GM23338 (cell line): ENCODE measurements around the gene ESRRB. TPM values are rescaled to one million over a fixed set of nuclear protein-coding genes. Genes with fewer than 3 reads are reported as not detected.

Source experiments
- ATAC-seq: fragments of 200-7000 bp; cut with Tn5 transposase; 3 replicates; pipeline ENCODE4 v1.9.1; 2020
- DNase-seq: peaks from one replicate; pipeline ENCODE4 v3.0.0-alpha.2; 2015; ENCODE audit warnings: low spot score
- H2AFZ ChIP-seq: fragments of 200-600 bp; sonication (generic); 2 replicates; pipeline ENCODE4 v1.8.0; 2016; ENCODE audit warnings: antibody characterized with exemption, mild to moderate bottlenecking, moderate library complexity
- H3F3A ChIP-seq: fragments of 200-600 bp; sonication (generic); replicated peaks from 2 replicates; pipeline ENCODE4 v1.8.0; 2017; ENCODE audit warnings: antibody characterized with exemption, mixed run types, low read depth
- H3K27ac ChIP-seq: fragments of 200-600 bp; sonication (generic); 2 replicates; pipeline ENCODE4 v1.6.1; 2016; ENCODE audit warnings: low read depth
- H3K27me3 ChIP-seq: fragments of 200-600 bp; sonication (generic); 2 replicates; pipeline ENCODE4 v1.8.0; 2016; ENCODE audit warnings: mild to moderate bottlenecking, mixed run types, moderate library complexity; ENCODE audit not compliant: insufficient read depth
- H3K36me3 ChIP-seq: fragments of 200-600 bp; sonication (generic); 2 replicates; pipeline ENCODE4 v1.8.0; 2016; ENCODE audit warnings: mild to moderate bottlenecking; ENCODE audit not compliant: insufficient read depth
- H3K4me1 ChIP-seq: fragments of 200-600 bp; sonication (generic); 2 replicates; pipeline ENCODE4 v1.8.0; 2016; ENCODE audit warnings: mild to moderate bottlenecking, moderate library complexity; ENCODE audit not compliant: insufficient read depth
- H3K4me2 ChIP-seq: fragments of 200-600 bp; sonication (generic); 2 replicates; pipeline ENCODE4 v1.7.1; 2017; ENCODE audit warnings: mixed run types
- H3K4me3 ChIP-seq: fragments of 200-600 bp; sonication (generic); 2 replicates; pipeline ENCODE4 v1.6.1; 2016; ENCODE audit warnings: mixed run types
- H3K79me2 ChIP-seq: fragments of 200-600 bp; sonication (generic); replicated peaks from 2 replicates; pipeline ENCODE4 v1.8.0; 2017; ENCODE audit warnings: mild to moderate bottlenecking; ENCODE audit not compliant: insufficient read depth
- H3K9me2 ChIP-seq: fragments of 200-600 bp; sonication (generic); 2 replicates; pipeline ENCODE4 v1.8.0; 2017; ENCODE audit not compliant: insufficient read depth
- H4K20me1 ChIP-seq: fragments of 200-600 bp; sonication (generic); replicated peaks from 2 replicates; pipeline ENCODE4 v1.8.0; 2017; ENCODE audit warnings: mild to moderate bottlenecking; ENCODE audit not compliant: insufficient read depth
- H3K27ac Mint-ChIP-seq: 2 replicates; pipeline ENCODE4 v1.8.0; 2020; ENCODE audit warnings: inconsistent platforms, mild to moderate bottlenecking, moderate library complexity, mixed read lengths
- H3K27me3 Mint-ChIP-seq: 3 replicates; pipeline ENCODE4 v1.8.0; 2022; ENCODE audit warnings: low read depth, mild to moderate bottlenecking, moderate library complexity, mixed read lengths, inconsistent platforms; ENCODE audit not compliant: insufficient read depth, poor library complexity
- H3K36me3 Mint-ChIP-seq: 3 replicates; pipeline ENCODE4 v1.8.0; 2021; ENCODE audit warnings: low read depth, mild to moderate bottlenecking, inconsistent platforms, moderate library complexity, mixed read lengths
- H3K4me1 Mint-ChIP-seq: 3 replicates; pipeline ENCODE4 v1.8.0; 2020; ENCODE audit warnings: mild to moderate bottlenecking, inconsistent platforms, mixed read lengths
- H3K4me3 Mint-ChIP-seq: 3 replicates; pipeline ENCODE4 v1.8.0; 2021; ENCODE audit warnings: moderate library complexity, mild to moderate bottlenecking, inconsistent platforms, mixed read lengths
- H3K9me3 Mint-ChIP-seq: 3 replicates; pipeline ENCODE4 v1.8.0; 2020; ENCODE audit warnings: moderate library complexity, mild to moderate bottlenecking, inconsistent platforms, mixed read lengths
- CREB1 ChIP-seq: fragments of 250-450 bp; sonication (Bioruptor Pico); IDR thresholded peaks from 2 replicates; pipeline ENCODE4 v1.5.0; 2020; ENCODE audit warnings: low read depth, mild to moderate bottlenecking, moderate library complexity
- EZH2 ChIP-seq: fragments of 200-600 bp; sonication (generic); IDR thresholded peaks from one replicate; pipeline ENCODE4 v1.8.0; 2017; ENCODE audit warnings: antibody characterized with exemption, mild to moderate bottlenecking, low read depth; ENCODE audit not compliant: unreplicated experiment
- EZH2phosphoT487 ChIP-seq: fragments of 200-600 bp; sonication (generic); IDR thresholded peaks from one replicate; pipeline ENCODE4 v1.8.1; 2018; ENCODE audit warnings: antibody characterized with exemption; ENCODE audit not compliant: unreplicated experiment
- JUNB ChIP-seq: IDR thresholded peaks from one replicate; pipeline ENCODE4 v1.6.1; 2016; ENCODE audit warnings: antibody characterized with exemption; ENCODE audit not compliant: unreplicated experiment
- NANOG ChIP-seq: IDR thresholded peaks from 2 replicates; pipeline ENCODE4 v1.6.1; 2016; ENCODE audit warnings: antibody characterized with exemption, borderline replicate concordance
- POLR2AphosphoS5 ChIP-seq: IDR thresholded peaks from 2 replicates; pipeline ENCODE4 v1.6.1; 2016; ENCODE audit warnings: antibody characterized with exemption, low read depth
- STAT1 ChIP-seq: IDR thresholded peaks from one replicate; pipeline ENCODE4 v1.6.1; 2016; ENCODE audit warnings: antibody characterized with exemption; ENCODE audit not compliant: unreplicated experiment
- ZNF114 ChIP-seq: fragments of 250-450 bp; sonication (Bioruptor Pico); IDR thresholded peaks from 2 replicates; pipeline ENCODE4 v1.5.0; 2020; ENCODE audit warnings: mild to moderate bottlenecking, moderate library complexity
- ZNF331 ChIP-seq: fragments of 250-450 bp; sonication (Bioruptor Pico); IDR thresholded peaks from 2 replicates; pipeline ENCODE4 v1.5.0; 2020; ENCODE audit warnings: low read depth, mild to moderate bottlenecking, moderate library complexity
- polyA plus RNA-seq: library from polyadenylated mRNA; unstranded; fragments of >200 nt; fragmentation: Nextera tagmentation; extraction: Ambion mirVana; gene quantifications from 2 replicates; pipeline ENCODE4 v1.2.1, GENCODE V29; 2016
- total RNA-seq: library from RNA; depleted of rRNA; stranded (reverse); fragments of >200 nt; shearing (Covaris generic); gene quantifications from 2 replicates; pipeline ENCODE4 v1.2.3, GENCODE V29; 2014
- TF ChIP-seq, protein P1 (sequence below), 2 experiments: fragments of 200-600 bp in 1 of 2; sonication (generic) in 1 of 2; conservative IDR thresholded peaks; 2 replicates each; pipeline versions ENCODE4 v1.5.1 to v1.6.1; 2016 to 2017; ENCODE audit warnings: antibody characterized with exemption in 2 of 2, low read depth in 2 of 2, mild to moderate bottlenecking in 2 of 2, moderate library complexity in 1 of 2
- TF ChIP-seq, protein P2 (sequence below): IDR thresholded peaks from 2 replicates; pipeline ENCODE4 v1.6.1; 2016; ENCODE audit warnings: antibody characterized with exemption
- TF ChIP-seq, protein P3 (sequence below): IDR thresholded peaks from one replicate; pipeline ENCODE4 v1.6.1; 2018; ENCODE audit warnings: antibody characterized with exemption; ENCODE audit not compliant: unreplicated experiment

ESRRB gene
- total and polyA plus RNA-seq, 2 experiments from 2014 or later: 0.31 to 0.52 TPM

DNA sequence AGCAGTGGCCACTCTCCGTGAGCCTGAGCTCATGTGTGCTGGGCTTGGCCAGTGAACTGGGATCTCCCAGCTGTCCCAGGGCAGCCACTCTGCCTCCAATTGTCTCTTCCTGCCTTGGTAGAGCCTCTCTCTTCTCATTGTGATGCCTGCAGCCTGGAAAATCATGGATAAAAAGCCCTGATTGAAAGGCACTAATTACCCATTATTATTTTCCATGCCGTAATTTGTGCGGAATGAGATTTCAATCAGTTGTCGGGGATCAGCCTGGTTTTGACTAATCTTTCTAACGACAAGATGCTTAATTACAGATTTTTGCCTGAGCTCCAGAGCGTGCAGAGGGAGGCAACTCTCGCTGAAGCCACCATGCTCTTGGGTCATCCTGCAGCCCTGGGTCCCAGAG is 52.7 kb downstream of the ESRRB start (continued):
- TF ChIP-seq, protein P1, sequence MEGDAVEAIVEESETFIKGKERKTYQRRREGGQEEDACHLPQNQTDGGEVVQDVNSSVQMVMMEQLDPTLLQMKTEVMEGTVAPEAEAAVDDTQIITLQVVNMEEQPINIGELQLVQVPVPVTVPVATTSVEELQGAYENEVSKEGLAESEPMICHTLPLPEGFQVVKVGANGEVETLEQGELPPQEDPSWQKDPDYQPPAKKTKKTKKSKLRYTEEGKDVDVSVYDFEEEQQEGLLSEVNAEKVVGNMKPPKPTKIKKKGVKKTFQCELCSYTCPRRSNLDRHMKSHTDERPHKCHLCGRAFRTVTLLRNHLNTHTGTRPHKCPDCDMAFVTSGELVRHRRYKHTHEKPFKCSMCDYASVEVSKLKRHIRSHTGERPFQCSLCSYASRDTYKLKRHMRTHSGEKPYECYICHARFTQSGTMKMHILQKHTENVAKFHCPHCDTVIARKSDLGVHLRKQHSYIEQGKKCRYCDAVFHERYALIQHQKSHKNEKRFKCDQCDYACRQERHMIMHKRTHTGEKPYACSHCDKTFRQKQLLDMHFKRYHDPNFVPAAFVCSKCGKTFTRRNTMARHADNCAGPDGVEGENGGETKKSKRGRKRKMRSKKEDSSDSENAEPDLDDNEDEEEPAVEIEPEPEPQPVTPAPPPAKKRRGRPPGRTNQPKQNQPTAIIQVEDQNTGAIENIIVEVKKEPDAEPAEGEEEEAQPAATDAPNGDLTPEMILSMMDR (conservative IDR thresholded peaks at IDR 0.05; ENCODE audit: low read depth in 2 of 2): no peak
- no peak for TF ChIP-seq JUNB
- TF ChIP-seq EZH2phosphoT487: no peak
- no peak for TF ChIP-seq NANOG
- TF ChIP-seq STAT1: no peak

DNA sequence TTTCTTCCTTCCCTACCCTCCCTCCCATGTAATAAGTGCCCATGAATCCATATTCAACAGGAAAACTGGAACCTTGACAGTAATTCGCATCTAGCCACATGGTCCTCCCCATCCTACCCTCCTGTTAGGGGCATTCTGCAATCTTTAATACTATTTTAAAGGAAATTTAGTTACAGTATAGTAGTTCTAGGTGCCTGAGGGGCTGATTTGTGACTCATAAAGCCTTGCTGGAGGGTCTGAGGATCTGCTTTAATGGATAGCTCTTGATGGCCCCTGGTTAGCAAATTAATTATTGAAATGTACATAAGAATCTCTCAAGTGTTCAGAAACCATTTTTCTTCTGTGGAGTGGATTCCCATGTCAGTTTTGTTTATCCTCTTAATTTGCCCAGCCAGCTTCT is 54.1 kb downstream of the ESRRB start:
- Mint-ChIP-seq H3K36me3 (no peaks in the 10 kb centered on the region), H3K9me3 (no peaks in the 10 kb centered on the region), H3K4me1 (peaks cover 13% of the 10 kb centered on the region), H3K4me3 (no peak overlapping the region), H3K27me3 (peaks cover 18% of the 10 kb centered on the region), H3K27ac (no peak overlapping the region; the same call in 1 of the 2 replicates)
- no peaks in the 10 kb centered on the region for H3K9me2 ChIP-seq
- ATAC-seq (no peak), DNase-seq (no peak)
- no peaks in the 10 kb centered on the region for H3K4me1 ChIP-seq
- H2AFZ ChIP-seq: no peak overlapping the region
- H4K20me1 ChIP-seq: no peaks in the 10 kb centered on the region
- no peak overlapping the region for H3K4me2 ChIP-seq
- H3F3A ChIP-seq: no peaks in the 10 kb centered on the region
- no peaks in the 10 kb centered on the region for H3K79me2 ChIP-seq
- no peak overlapping the region for H3K4me3 ChIP-seq
- no peaks in the 10 kb centered on the region for H3K36me3 ChIP-seq
- no peaks in the 10 kb centered on the region for H3K27me3 ChIP-seq
- H3K27ac ChIP-seq: no peak overlapping the region
- no peak for TF ChIP-seq EZH2
- TF ChIP-seq EZH2phosphoT487: no peak
- TF ChIP-seq, protein P2, sequence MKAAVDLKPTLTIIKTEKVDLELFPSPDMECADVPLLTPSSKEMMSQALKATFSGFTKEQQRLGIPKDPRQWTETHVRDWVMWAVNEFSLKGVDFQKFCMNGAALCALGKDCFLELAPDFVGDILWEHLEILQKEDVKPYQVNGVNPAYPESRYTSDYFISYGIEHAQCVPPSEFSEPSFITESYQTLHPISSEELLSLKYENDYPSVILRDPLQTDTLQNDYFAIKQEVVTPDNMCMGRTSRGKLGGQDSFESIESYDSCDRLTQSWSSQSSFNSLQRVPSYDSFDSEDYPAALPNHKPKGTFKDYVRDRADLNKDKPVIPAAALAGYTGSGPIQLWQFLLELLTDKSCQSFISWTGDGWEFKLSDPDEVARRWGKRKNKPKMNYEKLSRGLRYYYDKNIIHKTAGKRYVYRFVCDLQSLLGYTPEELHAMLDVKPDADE: no peak
- no peak for TF ChIP-seq POLR2AphosphoS5
- TF ChIP-seq, protein P3, sequence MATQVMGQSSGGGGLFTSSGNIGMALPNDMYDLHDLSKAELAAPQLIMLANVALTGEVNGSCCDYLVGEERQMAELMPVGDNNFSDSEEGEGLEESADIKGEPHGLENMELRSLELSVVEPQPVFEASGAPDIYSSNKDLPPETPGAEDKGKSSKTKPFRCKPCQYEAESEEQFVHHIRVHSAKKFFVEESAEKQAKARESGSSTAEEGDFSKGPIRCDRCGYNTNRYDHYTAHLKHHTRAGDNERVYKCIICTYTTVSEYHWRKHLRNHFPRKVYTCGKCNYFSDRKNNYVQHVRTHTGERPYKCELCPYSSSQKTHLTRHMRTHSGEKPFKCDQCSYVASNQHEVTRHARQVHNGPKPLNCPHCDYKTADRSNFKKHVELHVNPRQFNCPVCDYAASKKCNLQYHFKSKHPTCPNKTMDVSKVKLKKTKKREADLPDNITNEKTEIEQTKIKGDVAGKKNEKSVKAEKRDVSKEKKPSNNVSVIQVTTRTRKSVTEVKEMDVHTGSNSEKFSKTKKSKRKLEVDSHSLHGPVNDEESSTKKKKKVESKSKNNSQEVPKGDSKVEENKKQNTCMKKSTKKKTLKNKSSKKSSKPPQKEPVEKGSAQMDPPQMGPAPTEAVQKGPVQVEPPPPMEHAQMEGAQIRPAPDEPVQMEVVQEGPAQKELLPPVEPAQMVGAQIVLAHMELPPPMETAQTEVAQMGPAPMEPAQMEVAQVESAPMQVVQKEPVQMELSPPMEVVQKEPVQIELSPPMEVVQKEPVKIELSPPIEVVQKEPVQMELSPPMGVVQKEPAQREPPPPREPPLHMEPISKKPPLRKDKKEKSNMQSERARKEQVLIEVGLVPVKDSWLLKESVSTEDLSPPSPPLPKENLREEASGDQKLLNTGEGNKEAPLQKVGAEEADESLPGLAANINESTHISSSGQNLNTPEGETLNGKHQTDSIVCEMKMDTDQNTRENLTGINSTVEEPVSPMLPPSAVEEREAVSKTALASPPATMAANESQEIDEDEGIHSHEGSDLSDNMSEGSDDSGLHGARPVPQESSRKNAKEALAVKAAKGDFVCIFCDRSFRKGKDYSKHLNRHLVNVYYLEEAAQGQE: no peak
- TF ChIP-seq CREB1: no peak
- TF ChIP-seq ZNF331 (CRISPR knock-in tag): no peak
- no peak for TF ChIP-seq STAT1
- TF ChIP-seq, protein P1 (conservative IDR thresholded peaks at IDR 0.05; ENCODE audit: low read depth in 2 of 2): no peak
- no peak for TF ChIP-seq ZNF114 (CRISPR knock-in tag)
- TF ChIP-seq NANOG: no peak
- TF ChIP-seq JUNB: no peak
